Stimulated activated CD8-positive, alpha-beta memory T cell treated with anti-CD3 and anti-CD28 coated beads, Interleukin-7, amount 100 ng/mL, for 4 hours (primary cell): Measurements from ENCODE around the gene ANKHD1.

Source experiments
- DNase-seq, 2 donors: peaks; one replicate each; pipeline ENCODE4 v3.0.0-alpha.2; 2020; ENCODE audit warnings: low read depth in 2 of 2

The ANKHD1 gene

DNA sequence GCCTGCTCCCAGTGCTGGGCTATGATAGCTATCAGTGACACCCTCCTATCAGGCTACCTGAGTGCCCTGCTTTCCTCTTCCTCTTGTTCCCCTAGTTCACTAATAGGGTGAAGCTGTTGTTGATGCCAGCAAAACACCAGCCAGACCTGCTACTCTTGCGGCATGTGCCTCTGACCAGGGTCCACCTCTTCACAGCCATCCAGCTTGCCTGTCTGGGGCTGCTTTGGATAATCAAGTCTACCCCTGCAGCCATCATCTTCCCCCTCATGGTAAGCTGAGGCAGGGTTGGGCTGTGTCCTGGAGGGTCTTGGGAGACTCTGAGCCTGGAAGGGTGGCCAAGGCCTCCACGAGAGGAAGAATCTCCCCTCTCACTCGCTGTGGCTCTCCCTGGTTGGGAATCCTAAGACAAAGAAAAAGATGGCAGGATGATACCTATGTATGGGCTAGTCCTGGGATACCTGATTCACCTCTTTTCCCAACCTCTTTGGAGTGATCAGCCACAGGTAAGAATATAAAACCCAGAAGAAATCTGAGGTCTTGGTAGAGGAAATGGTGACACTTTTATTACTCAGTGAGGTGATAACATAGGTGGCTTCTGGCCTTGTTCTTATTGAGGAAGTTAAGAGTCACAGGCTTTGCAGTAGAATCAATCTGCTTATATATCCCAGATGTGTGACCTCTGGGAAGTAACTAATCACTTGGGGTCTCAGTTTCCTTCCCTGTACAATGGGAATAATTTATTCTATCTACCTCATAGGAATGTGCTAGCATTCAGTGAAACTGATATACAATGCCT, 30.1 kb upstream of the ANKHD1 start:
- no peak for DNase-seq

- no peak for DNase-seq
These were observed 28.6 kb upstream of the ANKHD1 start for GRCh38 chr5:140372971-140373487.

GRCh38 chr5:140381351-140381750, 20.3 kb upstream of the ANKHD1 start:
- no peak for DNase-seq

DNA sequence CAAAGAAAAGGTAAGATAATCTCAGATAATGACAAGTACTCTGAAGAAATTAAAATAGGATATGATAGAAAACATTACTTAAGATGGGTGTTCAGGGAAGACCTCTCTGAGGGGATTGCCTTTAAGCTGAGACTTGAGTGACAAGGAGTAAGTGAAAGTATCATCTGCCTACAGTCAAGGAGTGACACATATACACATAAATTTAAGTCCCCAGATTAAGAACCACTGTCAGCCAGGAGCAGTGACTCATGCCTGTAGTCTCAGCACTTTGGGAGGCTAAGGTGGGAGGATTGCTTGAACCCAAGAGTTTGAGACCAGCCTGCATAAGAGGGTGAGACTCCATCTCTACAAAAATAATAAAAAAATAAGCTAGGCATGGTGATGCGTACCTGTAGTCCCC, 19.7 kb upstream of the ANKHD1 start:
- DNase-seq: no peak

DNA sequence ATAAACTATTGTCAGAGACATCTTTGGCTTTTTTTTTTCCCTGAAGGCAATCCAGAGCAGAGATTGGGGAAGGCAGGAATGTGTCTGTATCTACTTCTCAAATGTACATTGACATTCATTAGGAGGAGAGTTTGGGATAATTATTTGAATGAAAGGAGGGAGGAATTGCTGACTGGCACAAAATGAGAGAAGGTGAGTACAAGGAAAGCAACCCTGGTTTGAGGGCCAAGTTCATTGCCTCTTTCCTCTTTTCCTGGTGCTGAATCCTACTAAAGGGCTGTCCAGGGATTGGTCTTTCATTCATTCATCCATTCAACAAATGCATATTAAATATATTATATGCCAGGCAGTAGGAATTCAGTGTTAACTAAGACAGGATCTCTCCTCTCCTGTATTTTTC, 18.8 kb upstream of the ANKHD1 start:
- DNase-seq: no peak

DNA sequence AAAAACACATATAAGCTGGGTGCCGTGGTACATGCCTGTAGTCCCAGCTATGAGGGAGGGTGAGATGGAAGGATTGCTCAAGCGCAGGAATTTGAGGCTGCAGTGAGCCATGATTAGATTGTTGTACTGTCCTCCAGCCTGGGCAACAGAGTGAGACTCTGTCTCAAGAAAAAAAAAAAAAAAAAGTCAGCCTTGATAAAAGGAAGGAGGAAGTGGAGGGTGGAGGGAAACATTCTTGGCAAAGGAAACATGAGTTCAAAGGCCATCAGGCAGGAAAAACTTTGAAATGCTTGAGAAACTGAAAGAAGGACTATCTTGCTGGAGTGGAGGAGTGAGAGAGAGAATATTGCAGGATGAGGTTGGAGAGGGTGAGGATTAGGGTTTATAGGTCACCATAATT, 18.3 kb upstream of the ANKHD1 start:
- DNase-seq: no peak

- no peak for DNase-seq
These were observed 13.6 kb upstream of the ANKHD1 start for GRCh38 chr5:140388052-140388451.

DNA sequence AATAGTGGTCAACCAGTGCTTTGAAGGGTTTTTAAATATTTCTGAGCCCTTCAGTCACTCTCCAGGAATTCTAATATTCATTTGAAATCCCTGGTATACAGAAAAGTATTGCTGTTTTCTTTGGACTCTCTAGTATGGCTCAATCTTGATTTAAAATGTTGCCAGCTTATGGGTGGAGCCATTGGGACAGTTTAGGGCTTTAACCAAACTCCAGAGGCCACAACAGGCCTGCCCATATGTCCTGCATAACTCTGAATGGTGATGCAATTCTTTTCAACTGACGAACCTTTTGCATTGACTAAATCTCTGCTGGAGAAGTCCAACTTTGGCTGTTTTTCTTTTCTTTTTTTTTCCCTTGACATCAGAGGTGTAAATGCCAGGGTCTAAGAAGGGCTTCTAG, 10.3 kb upstream of the ANKHD1 start:
- no peak for DNase-seq

DNA sequence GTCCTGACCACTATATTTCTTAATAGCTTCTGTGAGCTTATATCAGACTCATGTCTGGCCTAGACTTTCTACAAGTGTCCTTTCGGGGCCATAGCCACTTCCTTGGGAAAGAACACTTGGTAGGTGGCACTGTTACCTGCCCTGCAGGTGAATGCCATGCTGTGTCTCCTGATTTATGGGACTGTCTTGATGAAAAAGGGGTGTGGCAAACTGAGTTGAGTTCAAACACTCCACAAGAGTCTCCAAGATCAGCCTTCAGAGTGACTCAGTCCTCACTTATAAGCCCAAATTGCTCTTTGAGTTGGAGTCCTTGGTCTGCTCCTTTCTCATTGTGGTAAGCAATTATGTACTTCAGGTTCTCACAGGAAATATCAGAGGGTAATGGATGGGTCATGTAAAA, 9.9 kb upstream of the ANKHD1 start:
- no peak for DNase-seq

DNA sequence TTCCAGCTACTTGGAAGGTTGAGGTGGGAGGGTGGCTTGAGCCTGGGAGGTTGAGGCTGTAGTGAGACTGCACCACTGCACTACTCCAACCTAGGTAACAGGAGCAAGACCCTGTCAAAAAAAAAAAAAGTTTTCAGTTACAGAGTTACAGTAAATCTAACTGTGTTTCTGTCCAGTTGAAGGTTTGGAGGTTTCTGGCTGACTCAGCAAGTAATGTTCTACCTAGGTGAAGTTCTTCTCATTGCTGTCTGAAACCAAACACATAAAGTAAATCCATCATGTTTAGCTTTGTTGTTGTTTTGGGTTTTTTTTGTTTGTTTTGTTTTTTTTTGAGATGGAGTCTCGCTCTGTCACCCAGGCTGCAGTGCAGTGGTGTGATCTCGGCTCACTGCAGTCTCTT, 7.9 kb upstream of the ANKHD1 start:
- DNase-seq: no peak

DNA sequence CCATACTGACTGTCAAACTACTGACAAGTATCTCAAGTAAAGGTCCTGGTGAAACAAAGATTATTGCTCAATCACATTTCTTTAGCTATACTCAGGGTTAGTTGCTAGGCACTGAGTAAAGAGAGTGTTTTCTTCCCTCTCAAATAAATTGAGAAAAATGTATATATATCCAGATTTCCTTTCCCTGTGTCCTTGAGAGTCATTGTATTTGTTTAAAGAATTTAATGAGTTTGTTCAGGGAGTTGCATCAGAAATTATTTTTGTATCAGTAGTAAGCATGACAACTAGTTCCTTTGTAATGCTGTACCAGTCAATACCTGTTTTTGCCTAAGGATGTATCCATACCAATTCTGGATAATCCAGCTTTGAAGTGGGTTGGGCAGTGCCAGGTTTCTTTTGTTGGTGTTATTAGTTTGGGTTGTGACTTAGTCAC, 3.2 kb upstream of the ANKHD1 start:
- DNase-seq: no peak

- DNase-seq: no peak
These were observed 1.5 kb upstream of the ANKHD1 start for GRCh38 chr5:140399979-140400729.

- DNase-seq: peak; percentile 77 to 79
These were observed 787 bp upstream of the ANKHD1 start for GRCh38 chr5:140400730-140401361.

DNA sequence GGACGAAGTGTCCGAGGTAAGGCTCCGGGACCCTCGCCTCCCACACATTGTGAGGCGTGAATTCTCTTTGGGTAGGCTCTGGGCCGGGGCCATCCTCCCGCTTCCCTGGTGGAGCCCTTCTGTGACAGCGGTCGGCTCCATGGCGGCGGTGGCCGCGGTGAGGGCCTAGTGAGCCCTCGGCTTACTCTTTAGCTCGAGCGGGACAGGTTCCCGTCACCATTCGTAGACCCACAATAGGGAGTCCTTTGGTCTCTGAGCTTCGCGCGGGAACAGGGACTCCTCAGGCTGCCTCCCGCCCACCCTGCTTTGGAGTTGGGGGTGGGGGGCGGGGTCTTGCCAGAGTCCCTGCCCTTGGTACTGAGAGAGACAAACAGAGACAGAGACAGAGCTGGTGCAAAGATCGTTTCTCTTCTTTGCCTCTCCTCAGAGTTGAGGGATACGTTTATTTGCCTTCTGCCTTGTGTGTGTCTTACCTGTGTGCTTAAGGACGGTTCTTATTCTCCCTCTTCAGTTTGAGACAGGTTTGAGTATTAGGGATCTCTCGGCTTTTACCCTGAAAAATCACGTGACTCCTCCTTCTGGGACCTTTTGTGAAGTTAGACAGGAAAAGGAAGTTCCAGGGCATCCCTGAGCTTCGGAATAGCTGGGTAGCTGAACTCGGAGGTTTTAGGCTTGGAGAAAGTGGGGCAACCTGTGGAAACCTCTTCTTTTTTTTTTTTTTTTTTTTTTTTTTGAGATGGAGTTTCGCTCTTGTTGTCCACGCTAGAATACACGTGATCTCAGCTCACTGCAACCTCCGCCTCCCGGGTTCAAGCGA, 833 bp downstream of the ANKHD1 start:
- peak; percentile 19 to 41 for DNase-seq

DNA sequence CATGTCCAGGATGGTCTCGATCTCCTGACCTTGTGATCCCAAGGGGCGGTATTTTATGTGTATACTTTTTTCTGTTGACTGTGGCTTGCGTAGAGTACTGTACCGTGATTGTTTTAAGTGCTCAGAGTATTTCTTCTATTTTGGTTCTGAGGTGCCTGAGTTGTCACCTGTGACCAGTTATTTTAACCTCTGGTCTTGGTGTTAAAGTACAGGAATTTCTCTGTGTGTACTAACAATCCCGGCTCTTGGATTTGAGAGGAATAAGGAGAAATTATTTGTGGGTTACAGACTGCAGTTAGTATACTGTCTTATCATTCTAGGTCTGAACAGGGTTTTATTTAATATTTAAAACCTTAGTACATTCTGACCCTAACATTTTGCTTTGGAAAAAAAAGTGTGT, 2.0 kb downstream of the ANKHD1 start:
- no peak for DNase-seq

DNA sequence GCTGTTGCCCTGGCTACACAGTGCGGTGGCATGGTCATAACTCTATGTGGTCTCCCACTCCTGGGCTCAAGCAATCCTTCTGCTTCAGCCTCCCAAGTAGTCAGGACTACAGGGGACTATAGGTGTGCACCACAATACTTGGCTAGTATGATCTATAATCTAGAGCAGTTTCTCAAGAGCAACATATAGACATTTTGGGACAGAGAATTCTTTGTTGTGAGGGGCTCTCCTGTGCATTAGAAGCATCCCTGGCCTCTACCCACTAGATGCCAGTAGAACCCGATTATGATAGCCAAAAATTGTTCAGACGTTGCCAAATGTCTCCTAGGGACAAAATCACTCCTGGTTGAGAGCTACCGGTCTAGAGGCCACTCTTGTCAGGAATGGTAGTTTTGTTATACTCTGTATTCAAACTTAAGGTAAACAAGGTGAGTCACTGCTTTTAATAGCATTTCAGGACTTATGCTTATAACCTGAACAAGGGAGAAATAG, 7.2 kb downstream of the ANKHD1 start:
- no peak for DNase-seq

GRCh38 chr5:140413230-140413629, 11.6 kb downstream of the ANKHD1 start:
- DNase-seq: no peak

GRCh38 chr5:140417235-140417634, 15.6 kb downstream of the ANKHD1 start:
- DNase-seq: no peak

- no peak for DNase-seq
These were observed 17.4 kb downstream of the ANKHD1 start for GRCh38 chr5:140418862-140419520.

GRCh38 chr5:140420226-140420570, 18.6 kb downstream of the ANKHD1 start:
- DNase-seq: no peak
